GM19397 (cell line): Measurements from ENCODE around the gene GARIN5B.
"Not testable (repeated sequence)": the region's sequence is repeated elsewhere in the genome, so short reads cannot be mapped to it uniquely, and the experiment has no call there.

ENCODE experiments used
- ATAC-seq: cut with Tn5 transposase; IDR thresholded peaks from one replicate; pipeline ENCODE4 v1.9.1; 2021; ENCODE audit warnings: mild to moderate bottlenecking, moderate library complexity; ENCODE audit not compliant: unreplicated experiment

GARIN5B gene

GRCh38 chr19:55328774-55329318 is 34.2 kb downstream of the GARIN5B start:
- not testable (repeated sequence) for ATAC-seq

- ATAC-seq = no peak
Measured at GRCh38 chr19:55325172-55325571, 37.9 kb downstream of the GARIN5B start, which contains the start of gene TMEM150B. TMEM150B (minus strand) TSS chr19:55325341; CDS start chr19:55321036, 4,305 bp downstream.

GRCh38 chr19:55324662-55325061 is 38.4 kb downstream of the GARIN5B start:
- no peak for ATAC-seq

GRCh38 chr19:55322204-55322885 is 40.7 kb downstream of the GARIN5B start:
- no peak for ATAC-seq

GRCh38 chr19:55321466-55322137 is 41.5 kb downstream of the GARIN5B start:
- no peak for ATAC-seq

GRCh38 chr19:55320844-55321419 is 42.1 kb downstream of the GARIN5B start:
- ATAC-seq = no peak

GRCh38 chr19:55319785-55320184 is 43.3 kb downstream of the GARIN5B start:
- ATAC-seq = no peak

- ATAC-seq = no peak
Measured at GRCh38 chr19:55316646-55317045, 46.4 kb downstream of the GARIN5B start.

GRCh38 chr19:55315956-55316525 is 47.0 kb downstream of the GARIN5B start:
- no peak for ATAC-seq

- ATAC-seq = no peak
Measured at GRCh38 chr19:55314396-55314795, 48.7 kb downstream of the GARIN5B start.

- no peak for ATAC-seq
Measured at GRCh38 chr19:55312621-55313512, 50.2 kb downstream of the GARIN5B start.

GRCh38 chr19:55311797-55312196 is 51.3 kb downstream of the GARIN5B start:
- no peak for ATAC-seq

- ATAC-seq = no peak
Measured at GRCh38 chr19:55311397-55311796, 51.7 kb downstream of the GARIN5B start.

GRCh38 chr19:55310498-55310897 is 52.6 kb downstream of the GARIN5B start:
- ATAC-seq = no peak

GRCh38 chr19:55309448-55309847 is 53.6 kb downstream of the GARIN5B start:
- no peak for ATAC-seq

- no peak for ATAC-seq
Measured at GRCh38 chr19:55308281-55308680, 54.8 kb downstream of the GARIN5B start.

GRCh38 chr19:55306712-55307111 is 56.3 kb downstream of the GARIN5B start:
- no peak for ATAC-seq

GRCh38 chr19:55305983-55306562 is 57.0 kb downstream of the GARIN5B start:
- no peak for ATAC-seq

GRCh38 chr19:55305491-55305890 is 57.6 kb downstream of the GARIN5B start:
- ATAC-seq = no peak

GRCh38 chr19:55304980-55305379 is 58.1 kb downstream of the GARIN5B start:
- no peak for ATAC-seq
